Neuronal stem cell (in vitro differentiated cells): ENCODE measurements around the gene AP3D1.

ENCODE experiments used
- DNase-seq: peaks from one replicate; pipeline ENCODE4 v3.0.0-alpha.2; 2013; ENCODE audit warnings: low spot score
- H2AFZ ChIP-seq: one replicate; pipeline ENCODE4 v1.6.1; 2013; ENCODE audit warnings: mild to moderate bottlenecking, low read length, inconsistent platforms
- H2AK5ac ChIP-seq: 2 replicates; pipeline ENCODE4 v1.6.1; 2013; ENCODE audit warnings: low read depth, mild to moderate bottlenecking, inconsistent platforms, low read length, moderate library complexity, mixed read lengths
- H2BK120ac ChIP-seq: 2 replicates; pipeline ENCODE4 v1.6.1; 2013; ENCODE audit warnings: low read depth, mild to moderate bottlenecking, inconsistent platforms, low read length, moderate library complexity, mixed read lengths
- H2BK12ac ChIP-seq: one replicate; pipeline ENCODE4 v1.6.1; 2013; ENCODE audit warnings: low read length, inconsistent platforms
- H2BK15ac ChIP-seq: 2 replicates; pipeline ENCODE4 v1.6.1; 2013; ENCODE audit warnings: mild to moderate bottlenecking, low read length, inconsistent platforms, mixed read lengths
- H2BK5ac ChIP-seq: one replicate; pipeline ENCODE4 v1.6.1; 2013; ENCODE audit warnings: inconsistent platforms, mild to moderate bottlenecking, low read length, moderate library complexity
- H3K14ac ChIP-seq: one replicate; pipeline ENCODE4 v1.6.1; 2013; ENCODE audit warnings: low read length, inconsistent platforms
- H3K18ac ChIP-seq: 2 replicates; pipeline ENCODE4 v1.6.1; 2013; ENCODE audit warnings: low read length, inconsistent platforms
- H3K23ac ChIP-seq: 2 replicates; pipeline ENCODE4 v1.6.1; 2013; ENCODE audit warnings: low read depth, mild to moderate bottlenecking, mixed read lengths, low read length, inconsistent platforms; ENCODE audit not compliant: poor library complexity
- H3K27ac ChIP-seq: replicated peaks from 3 replicates; pipeline ENCODE4 v1.5.1; 2013; ENCODE audit warnings: low read length, inconsistent platforms
- H3K27me3 ChIP-seq, 3 experiments: 2 replicates each; pipeline ENCODE4 v1.6.1; 2013; ENCODE audit warnings: low read length in 3 of 3, mild to moderate bottlenecking in 2 of 3, inconsistent platforms in 1 of 3, low read depth in 1 of 3, mixed read lengths in 1 of 3, moderate library complexity in 1 of 3; ENCODE audit not compliant: control insufficient read depth in 3 of 3, insufficient read depth in 3 of 3
- H3K36me3 ChIP-seq, 2 donors: replicated peaks in 1 of 2; 2 replicates each; pipeline ENCODE4 v1.6.1; 2013; ENCODE audit warnings: low read length in 2 of 2; ENCODE audit not compliant: control insufficient read depth in 2 of 2, insufficient read depth in 2 of 2
- H3K4ac ChIP-seq: 2 replicates; pipeline ENCODE4 v1.6.1; 2013; ENCODE audit warnings: inconsistent platforms, mild to moderate bottlenecking, low read length, moderate library complexity
- H3K4me1 ChIP-seq, 2 donors: 1 replicate in 1 of 2; 2 replicates in 1 of 2; pipeline ENCODE4 v1.6.1; 2013; ENCODE audit warnings: low read length in 2 of 2, low read depth in 1 of 2; ENCODE audit not compliant: control insufficient read depth in 2 of 2, insufficient read depth in 1 of 2
- H3K4me2 ChIP-seq: one replicate; pipeline ENCODE4 v1.6.1; 2013; ENCODE audit warnings: mild to moderate bottlenecking, low read length, inconsistent platforms; ENCODE audit not compliant: insufficient read depth, poor library complexity, severe bottlenecking
- H3K4me3 ChIP-seq, 2 donors: 2 replicates each; pipeline ENCODE4 v1.5.1; 2013; ENCODE audit warnings: low read length in 2 of 2, mild to moderate bottlenecking in 2 of 2, inconsistent platforms in 1 of 2, moderate library complexity in 1 of 2
- H3K79me1 ChIP-seq: one replicate; pipeline ENCODE4 v1.6.1; 2013; ENCODE audit warnings: low read depth, mild to moderate bottlenecking, inconsistent platforms, low read length, moderate library complexity
- H3K9ac ChIP-seq: one replicate; pipeline ENCODE4 v1.6.1; 2013; ENCODE audit warnings: mild to moderate bottlenecking, low read depth, low read length, inconsistent platforms; ENCODE audit not compliant: poor library complexity
- H3K9me3 ChIP-seq, 2 donors: replicated peaks in 1 of 2; 2 replicates each; pipeline versions ENCODE3 to v1.6.1; 2013; ENCODE audit warnings: low read length in 2 of 2, mild to moderate bottlenecking in 2 of 2, inconsistent platforms in 1 of 2, low read depth in 1 of 2, mixed read lengths in 1 of 2, moderate library complexity in 1 of 2; ENCODE audit not compliant: control insufficient read depth in 2 of 2, insufficient read depth in 1 of 2
- H4K8ac ChIP-seq: one replicate; pipeline ENCODE4 v1.6.1; 2013; ENCODE audit warnings: low read depth, mild to moderate bottlenecking, inconsistent platforms, low read length, moderate library complexity
- H4K91ac ChIP-seq: one replicate; pipeline ENCODE4 v1.6.1; 2013; ENCODE audit warnings: low read length, low read depth, mild to moderate bottlenecking, inconsistent platforms; ENCODE audit not compliant: poor library complexity
- WGBS, 2 donors: extraction: QIAGEN DNeasy Blood & Tissue Kit; methylation state at CpG; one replicate each; pipeline ENCODE4 v1.1.7; 2013; ENCODE audit warnings: missing lambda C conversion rate in 2 of 2, mixed read lengths in 1 of 2; ENCODE audit not compliant: insufficient read length in 2 of 2, insufficient replicate concordance in 1 of 2; ENCODE audit errors: extremely low coverage in 2 of 2; 5-methylcytosine and 5-hydroxymethylcytosine counted together

The AP3D1 gene

DNA sequence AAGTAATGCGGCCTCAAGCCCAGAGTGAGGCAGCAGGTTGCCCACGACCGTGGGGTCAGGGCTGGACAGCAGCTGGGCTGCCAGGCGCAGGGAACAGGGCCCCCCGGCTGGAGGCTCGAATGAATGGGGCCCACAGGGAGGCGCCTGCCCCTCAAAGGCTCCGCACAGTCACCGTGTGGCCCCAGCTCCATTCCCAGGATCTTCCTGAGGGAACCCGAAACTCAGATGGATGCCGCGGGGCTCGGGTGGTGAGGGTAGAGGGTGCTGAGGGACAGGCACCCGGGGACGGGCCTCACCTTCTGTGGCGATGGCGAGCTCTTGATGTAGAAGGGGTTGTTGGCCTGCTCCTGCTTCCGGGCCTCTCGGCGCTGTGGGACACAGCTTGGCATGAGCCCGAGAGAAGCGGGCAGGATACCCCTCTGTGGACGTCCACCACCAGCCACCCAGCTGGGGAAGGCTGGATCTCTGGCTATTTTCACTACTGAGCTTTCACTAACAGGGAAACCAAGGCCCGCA, 35.4 kb downstream of the AP3D1 start:
- H2AFZ ChIP-seq = no peak overlapping the region
- no peak overlapping the region for H2BK12ac ChIP-seq
- no peaks in the 10 kb centered on the region for H3K9me3 ChIP-seq
- H3K4me3 ChIP-seq = no peak overlapping the region
- peak overlapping the region; percentile 8 for H3K14ac ChIP-seq
- H3K4ac ChIP-seq = no peak overlapping the region
- H2BK120ac ChIP-seq = no peak overlapping the region
- no peaks in the 10 kb centered on the region for H3K27me3 ChIP-seq
- H3K9ac ChIP-seq = no peak overlapping the region
- peak overlapping the region; percentile 73 for H3K23ac ChIP-seq
- no peaks in the 10 kb centered on the region for H3K4me1 ChIP-seq
- H2AK5ac ChIP-seq = no peak overlapping the region
- no peak for DNase-seq
- no peak overlapping the region for H4K91ac ChIP-seq
- H3K4me2 ChIP-seq = no peak overlapping the region
- H3K79me1 ChIP-seq = peaks cover 15% of the 10 kb centered on the region
- H3K36me3 ChIP-seq = peaks cover 81 to 97% of the 10 kb centered on the region in 2 donors
- no peak overlapping the region for H3K27ac ChIP-seq
- no peak overlapping the region for H4K8ac ChIP-seq
- H3K18ac ChIP-seq = no peak overlapping the region
- WGBS, 2 donors = no CpG with 5 or more reads among the region's 24 CpGs
- H2BK5ac ChIP-seq = peak overlapping the region; percentile 66
- H2BK15ac ChIP-seq = no peak overlapping the region

GRCh38 chr19:2115324-2115723, 36.0 kb downstream of the AP3D1 start:
- no peak overlapping the region for H4K8ac ChIP-seq
- H4K91ac ChIP-seq = no peak overlapping the region
- H3K4me3 ChIP-seq = no peak overlapping the region
- H2AFZ ChIP-seq = no peak overlapping the region
- H3K36me3 ChIP-seq = peaks cover 81 to 97% of the 10 kb centered on the region in 2 donors
- H3K18ac ChIP-seq = no peak overlapping the region
- no peak overlapping the region for H3K9ac ChIP-seq
- WGBS, 2 donors = no CpG with 5 or more reads among the region's 25 CpGs
- H3K9me3 ChIP-seq = no peaks in the 10 kb centered on the region
- no peak overlapping the region for H2BK15ac ChIP-seq
- no peak overlapping the region for H3K23ac ChIP-seq
- no peak overlapping the region for H3K4ac ChIP-seq
- H2BK5ac ChIP-seq = no peak overlapping the region
- H2AK5ac ChIP-seq = no peak overlapping the region
- no peaks in the 10 kb centered on the region for H3K27me3 ChIP-seq
- no peaks in the 10 kb centered on the region for H3K4me1 ChIP-seq
- no peak for DNase-seq
- no peak overlapping the region for H3K27ac ChIP-seq
- no peak overlapping the region for H2BK12ac ChIP-seq
- H2BK120ac ChIP-seq = no peak overlapping the region
- peak overlapping the region; percentile 21 for H3K14ac ChIP-seq
- no peak overlapping the region for H3K4me2 ChIP-seq
- peaks cover 13% of the 10 kb centered on the region for H3K79me1 ChIP-seq

- no peaks in the 10 kb centered on the region for H3K9me3 ChIP-seq
- no peak overlapping the region for H3K14ac ChIP-seq
- peak overlapping the region; percentile 46 for H2BK12ac ChIP-seq
- peak overlapping the region; percentile 44 for H3K9ac ChIP-seq
- no peak overlapping the region for H2AFZ ChIP-seq
- H3K18ac ChIP-seq = no peak overlapping the region
- H4K8ac ChIP-seq = no peak overlapping the region
- H3K79me1 ChIP-seq = peaks cover 13% of the 10 kb centered on the region
- peaks cover 85 to 97% of the 10 kb centered on the region in 2 donors for H3K36me3 ChIP-seq
- peak overlapping the region; percentile 39 for H2BK5ac ChIP-seq
- no peak overlapping the region for H4K91ac ChIP-seq
- no peak overlapping the region for H3K27ac ChIP-seq
- WGBS, 2 donors = no CpG with 5 or more reads among the region's 21 CpGs
- H3K4me3 ChIP-seq = no peak overlapping the region
- DNase-seq = no peak
- H3K4me1 ChIP-seq = no peaks in the 10 kb centered on the region
- no peak overlapping the region for H2BK15ac ChIP-seq
- peak overlapping the region; percentile 43 for H3K23ac ChIP-seq
- no peak overlapping the region for H3K4me2 ChIP-seq
- no peak overlapping the region for H2AK5ac ChIP-seq
- H3K27me3 ChIP-seq = no peaks in the 10 kb centered on the region
- H3K4ac ChIP-seq = no peak overlapping the region
- no peak overlapping the region for H2BK120ac ChIP-seq
Measured at GRCh38 chr19:2114821-2115220, 36.5 kb downstream of the AP3D1 start.

DNA sequence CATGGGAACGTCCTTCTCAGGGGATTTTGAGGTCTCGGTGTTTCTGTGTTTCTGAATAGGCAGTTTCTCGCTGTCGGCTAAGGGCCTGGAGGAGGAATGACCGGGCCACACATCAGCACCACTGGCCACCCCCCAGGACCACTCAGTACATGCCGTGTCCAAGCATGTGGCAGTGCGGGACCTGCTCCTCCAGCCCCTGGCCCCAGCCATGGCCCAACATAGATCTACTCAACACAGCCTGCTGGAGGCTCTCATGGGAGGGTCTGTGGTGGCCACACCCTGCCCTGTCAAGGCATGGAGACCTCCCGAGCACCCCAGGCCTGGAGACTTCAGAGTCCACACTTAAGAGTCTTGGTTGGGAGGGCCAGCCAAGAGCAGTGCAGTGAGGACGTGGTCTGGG, 37.1 kb downstream of the AP3D1 start:
- Histone ChIP-seq H3K79me1 (peaks cover 13% of the 10 kb centered on the region), H3K36me3 (peaks cover 88 to 99% of the 10 kb centered on the region in 2 donors), H2AK5ac (no peak overlapping the region), H2BK15ac (no peak overlapping the region), H2BK120ac (no peak overlapping the region), H2AFZ (no peak overlapping the region), H3K27ac (no peak overlapping the region), H3K18ac (no peak overlapping the region), H3K9ac (no peak overlapping the region), H3K9me3 (no peaks in the 10 kb centered on the region), H3K4me1 (no peaks in the 10 kb centered on the region), H3K4me2 (no peak overlapping the region), H3K23ac (no peak overlapping the region), H4K8ac (no peak overlapping the region), H4K91ac (no peak overlapping the region), H2BK5ac (no peak overlapping the region), H3K4me3 (no peak overlapping the region), H3K27me3 (no peaks in the 10 kb centered on the region), H3K4ac (no peak overlapping the region), H3K14ac (no peak overlapping the region), H2BK12ac (no peak overlapping the region)
- WGBS, 2 donors = no CpG with 5 or more reads among the region's 9 CpGs
- no peak for DNase-seq
